Fibroblast of villous mesenchyme (primary cell): ENCODE data around the gene TMEM125. TPM values are rescaled to one million over a fixed set of nuclear protein-coding genes. Genes with fewer than 3 reads are reported as not detected.

Experiments
- DNase-seq: peaks from one replicate; pipeline ENCODE4 v3.0.0-alpha.2; 2010; ENCODE audit warnings: low read depth
- H3K4me3 ChIP-seq: 2 replicates; pipeline ENCODE4 v1.5.1; 2011; ENCODE audit warnings: low read depth, mild to moderate bottlenecking, low read length
- total RNA-seq: library from RNA; depleted of rRNA; stranded (reverse); fragments of >200 nt; gene quantifications from 2 replicates; pipeline ENCODE4 v1.2.3, GENCODE V29; 2012
- TF ChIP-seq, protein P1 (sequence below): IDR thresholded peaks from 2 replicates; pipeline ENCODE4 v1.5.1; 2012; ENCODE audit warnings: low read depth, mild to moderate bottlenecking, low read length; ENCODE audit not compliant: insufficient read depth

Gene TMEM125
- total RNA-seq, 1 donor, result under 0.01 TPM

DNA sequence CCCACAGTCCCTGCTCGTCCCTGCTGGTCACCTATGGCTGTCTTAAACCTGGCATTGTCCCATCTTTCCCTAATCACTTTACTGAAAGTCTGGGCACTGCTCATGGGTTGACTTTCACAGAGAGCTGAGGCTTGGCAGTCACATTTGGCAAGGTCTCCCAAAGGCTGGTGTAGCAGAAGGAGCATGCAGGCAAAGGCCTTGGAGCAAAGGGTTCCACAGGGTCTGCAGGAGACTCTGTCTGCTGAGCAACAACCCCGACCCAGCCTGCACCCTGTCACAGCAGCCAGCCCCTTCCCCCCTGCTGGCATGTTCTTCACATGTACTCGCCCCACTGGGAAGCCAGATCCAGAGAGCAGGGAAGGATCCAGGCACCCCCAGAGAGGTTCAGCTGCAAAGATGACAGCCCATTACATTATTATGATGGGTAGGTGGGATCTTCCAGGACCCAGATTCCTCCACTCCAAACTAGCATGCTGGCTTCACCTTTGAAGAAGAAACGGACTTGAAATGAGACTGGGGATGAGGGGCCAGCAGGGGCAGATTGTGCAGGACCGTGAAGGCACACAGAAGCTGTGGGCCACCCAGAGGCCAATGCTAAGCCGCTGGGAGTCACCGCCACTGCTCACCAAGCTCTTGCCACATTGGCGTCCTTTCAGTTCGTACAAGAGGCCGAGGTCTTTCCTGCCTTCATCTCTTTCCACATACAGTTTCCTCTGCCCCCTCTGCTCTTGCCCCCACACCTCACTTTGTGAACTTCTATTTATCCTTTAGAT, 14.2 kb upstream of the TMEM125 start:
- no peak for DNase-seq
- no peak overlapping the region for H3K4me3 ChIP-seq
- TF ChIP-seq, protein P1, sequence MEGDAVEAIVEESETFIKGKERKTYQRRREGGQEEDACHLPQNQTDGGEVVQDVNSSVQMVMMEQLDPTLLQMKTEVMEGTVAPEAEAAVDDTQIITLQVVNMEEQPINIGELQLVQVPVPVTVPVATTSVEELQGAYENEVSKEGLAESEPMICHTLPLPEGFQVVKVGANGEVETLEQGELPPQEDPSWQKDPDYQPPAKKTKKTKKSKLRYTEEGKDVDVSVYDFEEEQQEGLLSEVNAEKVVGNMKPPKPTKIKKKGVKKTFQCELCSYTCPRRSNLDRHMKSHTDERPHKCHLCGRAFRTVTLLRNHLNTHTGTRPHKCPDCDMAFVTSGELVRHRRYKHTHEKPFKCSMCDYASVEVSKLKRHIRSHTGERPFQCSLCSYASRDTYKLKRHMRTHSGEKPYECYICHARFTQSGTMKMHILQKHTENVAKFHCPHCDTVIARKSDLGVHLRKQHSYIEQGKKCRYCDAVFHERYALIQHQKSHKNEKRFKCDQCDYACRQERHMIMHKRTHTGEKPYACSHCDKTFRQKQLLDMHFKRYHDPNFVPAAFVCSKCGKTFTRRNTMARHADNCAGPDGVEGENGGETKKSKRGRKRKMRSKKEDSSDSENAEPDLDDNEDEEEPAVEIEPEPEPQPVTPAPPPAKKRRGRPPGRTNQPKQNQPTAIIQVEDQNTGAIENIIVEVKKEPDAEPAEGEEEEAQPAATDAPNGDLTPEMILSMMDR, result no peak

- no peak overlapping the region for H3K4me3 ChIP-seq
- no peak for DNase-seq
- TF ChIP-seq, protein P1, result no peak
Observed at GRCh38 chr1:43256675-43257570, 12.9 kb upstream of the TMEM125 start.

GRCh38 chr1:43258370-43258769, 11.4 kb upstream of the TMEM125 start:
- DNase-seq, result no peak
- TF ChIP-seq, protein P1, result no peak
- no peak overlapping the region for H3K4me3 ChIP-seq

DNA sequence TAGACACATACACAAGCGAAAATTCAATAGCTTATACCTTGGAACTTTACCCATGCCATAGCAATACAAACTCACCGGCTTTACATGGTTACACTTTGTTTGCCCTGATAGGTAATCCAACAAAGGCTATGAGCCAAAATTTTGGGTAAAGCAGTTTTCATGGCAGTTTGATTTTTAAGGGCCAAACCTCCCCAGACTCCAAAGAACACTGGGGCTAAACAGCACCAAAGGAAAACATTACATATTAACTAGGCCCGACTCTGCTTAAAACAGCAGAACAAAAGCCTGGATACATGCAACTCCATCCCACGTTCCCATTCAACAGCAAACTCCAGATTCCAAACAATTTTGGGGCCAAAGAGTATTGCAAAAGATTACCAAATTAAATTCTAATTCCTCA, 4.4 kb upstream of the TMEM125 start:
- H3K4me3 ChIP-seq, result no peak overlapping the region
- no peak for DNase-seq
- TF ChIP-seq, protein P1, result no peak

DNA sequence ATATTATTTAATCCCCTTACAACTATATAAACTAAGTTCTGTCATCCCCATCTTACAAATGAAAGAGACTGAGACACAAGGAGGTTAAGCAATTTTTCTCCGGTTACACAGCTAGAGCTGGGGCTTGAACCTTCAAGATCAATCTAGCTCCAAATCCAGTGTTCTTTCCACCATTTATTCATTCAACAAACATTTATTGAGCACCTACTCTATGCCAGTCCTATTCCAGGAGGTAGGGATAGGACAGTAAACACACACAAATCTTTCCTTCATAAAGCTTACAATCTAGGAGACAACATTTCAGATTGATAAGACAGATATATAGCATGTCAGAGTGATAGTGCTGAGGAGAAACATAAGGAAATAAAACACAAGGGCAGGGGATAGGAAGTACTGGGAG, 2.9 kb upstream of the TMEM125 start:
- TF ChIP-seq, protein P1, result no peak
- no peak overlapping the region for H3K4me3 ChIP-seq
- DNase-seq, result no peak

- TF ChIP-seq, protein P1, result no peak
- H3K4me3 ChIP-seq, result no peak overlapping the region
- DNase-seq, result peak; percentile 63
Observed at GRCh38 chr1:43267291-43267805, 2.4 kb upstream of the TMEM125 start.
